CD1c-positive myeloid dendritic cell (primary cell): ENCODE measurements around the gene P4HA2.

Source experiments
- DNase-seq: peaks from one replicate; pipeline ENCODE4 v3.0.0-alpha.2; 2016; ENCODE audit errors: extremely low spot score

The P4HA2 gene

DNA sequence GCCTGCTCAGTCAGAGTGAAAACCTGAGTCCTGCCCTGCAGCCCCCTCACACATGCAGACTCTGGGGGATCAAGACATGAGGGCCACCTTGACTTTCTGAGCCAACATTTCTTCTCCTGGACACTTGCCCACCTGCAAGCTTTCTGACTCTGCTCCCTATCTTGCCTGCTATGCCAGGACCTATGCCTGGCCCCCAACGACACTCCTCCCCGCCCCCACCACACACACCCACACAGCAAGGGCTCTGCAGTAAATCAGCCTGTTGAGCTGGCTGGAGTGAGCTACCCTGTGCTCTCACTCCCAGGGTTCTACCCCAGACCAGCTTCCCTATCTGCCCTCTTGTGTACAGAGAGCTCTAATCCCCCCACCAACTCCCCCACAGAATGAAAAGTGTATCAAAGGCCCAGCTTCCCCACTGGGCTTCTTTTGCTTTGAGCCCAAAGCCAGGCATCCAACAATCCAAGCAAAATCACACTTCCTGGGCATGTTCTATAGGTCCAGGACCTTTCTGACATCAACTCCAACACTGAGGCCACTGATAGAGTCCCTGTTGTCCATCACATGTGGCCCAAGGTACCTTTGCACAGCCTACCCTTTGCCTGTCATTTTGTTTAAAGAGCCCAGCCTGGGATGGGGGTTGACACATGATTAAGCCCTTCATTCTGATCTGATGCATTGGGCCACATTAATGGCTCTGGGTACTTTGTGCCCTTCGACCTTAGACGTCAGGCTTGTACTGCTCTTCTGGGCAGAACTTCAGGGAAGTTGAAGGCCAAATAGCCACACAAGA, 37.1 kb upstream of the P4HA2 start:
- DNase-seq: no peak

- DNase-seq: no peak
These were observed 36.1 kb upstream of the P4HA2 start for GRCh38 chr5:132263548-132264261.

DNA sequence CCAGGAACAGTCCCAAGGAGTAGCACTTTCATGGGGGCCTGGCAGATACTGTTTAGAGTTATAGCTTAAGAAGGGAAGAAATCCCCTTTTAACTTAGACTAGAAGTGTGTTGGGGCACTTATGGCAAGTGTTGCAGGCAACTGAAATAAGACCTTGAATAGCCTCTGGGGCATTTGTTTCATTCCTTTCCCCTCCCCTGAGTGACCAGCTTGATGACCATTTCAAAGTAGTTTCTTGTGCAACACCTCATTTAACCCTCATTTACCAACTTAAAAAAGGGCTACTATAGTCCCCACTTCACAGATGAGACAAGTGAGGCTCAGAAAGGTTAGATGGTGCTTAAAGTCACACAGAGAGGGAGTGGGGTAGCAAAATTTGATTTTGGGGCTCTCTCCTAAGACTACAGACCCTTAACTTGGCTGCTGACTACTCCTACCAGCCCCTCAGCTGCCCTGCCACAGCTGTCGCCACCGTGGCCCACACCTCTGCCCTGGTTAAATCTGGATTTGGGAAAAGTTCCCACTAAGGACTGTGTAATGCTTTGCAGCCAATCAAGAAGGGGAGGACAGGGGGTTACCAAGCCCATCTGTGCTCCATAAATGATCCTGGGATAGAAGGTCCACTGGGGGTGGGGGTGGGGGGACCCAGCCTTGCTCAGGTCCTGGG, 35.4 kb upstream of the P4HA2 start:
- no peak for DNase-seq

DNA sequence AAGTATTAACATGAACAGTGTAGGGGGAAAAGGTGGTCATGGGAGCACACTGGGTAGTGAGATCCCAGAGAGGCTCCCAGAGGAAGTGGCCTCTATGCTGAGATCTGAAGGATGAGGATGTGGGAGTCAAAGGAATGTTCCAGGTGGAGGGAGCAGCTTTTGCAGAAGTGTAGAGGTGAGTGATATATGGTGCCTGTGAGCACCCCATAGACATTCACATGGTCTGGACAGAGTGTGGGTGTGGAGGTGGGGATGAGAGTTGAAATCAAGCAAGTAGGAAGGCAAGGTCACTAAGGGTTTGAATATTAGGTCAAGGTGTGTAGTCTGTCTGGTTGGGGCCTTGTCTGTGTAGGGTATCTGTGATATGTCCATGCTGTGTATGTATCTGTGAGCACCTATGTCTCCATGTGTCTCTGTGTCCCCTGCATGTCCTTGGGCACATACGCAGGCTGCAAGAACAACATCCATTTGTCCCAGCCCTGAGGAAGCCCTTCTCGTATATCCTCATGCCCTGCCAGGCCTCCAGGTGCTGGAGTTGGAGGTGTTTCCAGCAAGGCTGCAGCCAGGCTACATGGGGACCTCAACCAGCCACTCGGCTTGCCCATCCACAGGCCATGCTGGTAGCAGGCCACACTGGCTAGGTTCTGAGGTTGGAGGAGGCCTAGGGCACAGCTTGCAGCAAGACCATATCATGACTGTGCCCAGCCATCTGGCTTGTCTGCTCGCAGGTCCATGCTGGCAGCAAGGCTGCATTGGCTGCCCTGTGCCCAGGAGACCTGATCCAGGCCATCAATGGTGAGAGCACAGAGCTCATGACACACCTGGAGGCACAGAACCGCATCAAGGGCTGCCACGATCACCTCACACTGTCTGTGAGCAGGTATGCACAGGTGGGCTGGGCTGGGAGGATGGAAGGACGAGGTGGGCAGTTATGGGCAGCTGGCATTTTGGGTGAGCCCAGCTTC, 34.5 kb upstream of the P4HA2 start:
- DNase-seq: no peak

DNA sequence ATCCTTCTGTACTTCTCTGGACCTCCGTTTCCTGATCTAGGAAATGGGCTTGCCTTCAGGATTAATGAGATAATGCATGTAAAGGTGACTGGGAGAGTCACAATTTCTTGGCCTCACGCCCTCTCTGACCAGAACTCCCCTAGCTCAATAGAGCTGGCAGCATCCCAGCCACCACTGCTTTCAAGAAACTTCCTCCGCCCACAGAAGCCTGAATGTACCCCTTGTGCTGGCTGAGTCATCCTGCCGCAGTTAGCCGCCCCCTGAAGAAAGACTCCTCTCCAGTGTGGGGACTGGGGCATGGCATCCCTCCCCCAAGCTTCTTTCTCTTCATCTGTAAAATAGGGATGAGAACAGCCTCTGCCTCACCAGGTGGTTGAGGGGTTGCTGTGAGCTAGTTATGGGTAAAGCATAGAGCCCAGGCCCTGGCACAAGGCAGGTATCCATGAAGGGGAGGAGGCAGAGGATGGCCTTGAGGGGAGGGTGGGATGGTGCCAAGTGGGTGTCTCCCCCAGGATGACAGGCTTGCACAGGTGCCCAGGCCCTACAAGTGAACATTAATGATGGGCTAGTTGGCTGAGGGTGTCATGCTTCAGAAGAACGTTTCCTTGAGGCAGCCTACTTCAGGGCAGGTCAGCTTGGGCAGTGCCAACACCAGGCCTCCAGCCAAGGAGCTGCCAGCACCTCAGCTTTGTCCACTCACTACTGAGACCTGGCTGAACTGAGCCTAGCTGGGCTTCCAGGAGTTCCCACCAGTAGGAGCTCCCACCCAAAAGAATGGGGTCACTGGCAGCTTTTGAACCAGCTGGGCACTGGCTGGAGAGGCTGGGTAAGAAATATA, 33.3 kb upstream of the P4HA2 start:
- DNase-seq: peak; percentile 82

DNA sequence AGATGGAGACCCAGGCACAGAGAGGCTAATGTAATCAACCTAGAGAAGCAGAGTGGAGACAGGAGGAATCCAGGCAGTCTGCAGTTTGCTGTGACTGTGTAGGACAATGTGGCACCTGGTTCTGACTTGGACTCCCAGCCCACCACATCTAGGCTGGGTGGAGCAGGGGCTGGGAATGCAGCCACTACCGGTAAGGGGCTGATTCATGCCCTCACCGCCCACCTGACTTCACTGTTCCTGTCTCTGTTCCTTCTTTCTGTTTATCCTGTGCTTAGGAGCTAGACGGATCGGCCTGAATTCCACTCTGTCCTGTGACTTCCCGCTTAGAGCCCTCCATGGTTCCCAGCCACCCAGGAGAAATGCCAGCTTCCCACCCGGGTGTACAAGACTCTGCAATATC, 32.4 kb upstream of the P4HA2 start:
- peak; percentile 64 for DNase-seq

DNA sequence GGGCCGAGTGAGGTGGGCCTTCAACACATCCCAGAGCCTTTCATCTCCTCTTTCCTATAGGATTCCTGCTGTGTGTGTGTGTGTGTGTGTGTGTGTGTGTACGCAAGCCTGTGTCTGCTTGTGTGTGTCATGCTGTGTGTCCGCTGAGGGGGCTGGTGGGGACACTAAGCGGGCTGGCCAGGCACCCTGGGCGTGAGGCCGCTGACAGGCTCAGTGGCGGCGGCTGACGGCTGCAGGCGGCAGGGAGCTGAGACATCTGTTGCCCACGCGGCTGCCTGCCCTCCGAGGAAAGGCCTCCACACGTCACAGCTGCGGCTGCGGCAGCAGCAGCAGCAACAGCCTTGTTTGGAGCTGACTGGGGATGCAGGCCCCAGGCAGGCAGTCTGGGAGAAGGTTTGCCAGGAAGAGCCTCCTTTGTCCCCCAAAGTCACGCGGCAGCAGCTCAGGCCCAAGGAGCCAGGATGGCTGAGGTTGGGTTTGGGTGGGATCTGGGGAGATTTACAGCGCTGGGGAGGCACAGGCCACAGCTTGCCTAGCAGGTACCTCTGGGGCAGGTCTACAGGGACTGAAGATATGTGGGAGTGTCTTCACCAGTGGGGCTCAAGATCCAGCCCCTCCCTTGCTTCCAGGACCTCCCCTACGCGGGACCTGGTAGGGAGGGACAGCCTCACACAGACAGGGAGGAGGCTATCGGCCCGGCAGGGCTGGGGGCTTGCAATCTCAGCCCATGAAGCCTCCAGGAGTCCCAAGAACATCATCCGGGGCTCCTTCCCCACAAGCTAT, 31.6 kb upstream of the P4HA2 start:
- DNase-seq: no peak

GRCh38 chr5:132258102-132259068, 30.7 kb upstream of the P4HA2 start:
- DNase-seq: peak; percentile 79

DNA sequence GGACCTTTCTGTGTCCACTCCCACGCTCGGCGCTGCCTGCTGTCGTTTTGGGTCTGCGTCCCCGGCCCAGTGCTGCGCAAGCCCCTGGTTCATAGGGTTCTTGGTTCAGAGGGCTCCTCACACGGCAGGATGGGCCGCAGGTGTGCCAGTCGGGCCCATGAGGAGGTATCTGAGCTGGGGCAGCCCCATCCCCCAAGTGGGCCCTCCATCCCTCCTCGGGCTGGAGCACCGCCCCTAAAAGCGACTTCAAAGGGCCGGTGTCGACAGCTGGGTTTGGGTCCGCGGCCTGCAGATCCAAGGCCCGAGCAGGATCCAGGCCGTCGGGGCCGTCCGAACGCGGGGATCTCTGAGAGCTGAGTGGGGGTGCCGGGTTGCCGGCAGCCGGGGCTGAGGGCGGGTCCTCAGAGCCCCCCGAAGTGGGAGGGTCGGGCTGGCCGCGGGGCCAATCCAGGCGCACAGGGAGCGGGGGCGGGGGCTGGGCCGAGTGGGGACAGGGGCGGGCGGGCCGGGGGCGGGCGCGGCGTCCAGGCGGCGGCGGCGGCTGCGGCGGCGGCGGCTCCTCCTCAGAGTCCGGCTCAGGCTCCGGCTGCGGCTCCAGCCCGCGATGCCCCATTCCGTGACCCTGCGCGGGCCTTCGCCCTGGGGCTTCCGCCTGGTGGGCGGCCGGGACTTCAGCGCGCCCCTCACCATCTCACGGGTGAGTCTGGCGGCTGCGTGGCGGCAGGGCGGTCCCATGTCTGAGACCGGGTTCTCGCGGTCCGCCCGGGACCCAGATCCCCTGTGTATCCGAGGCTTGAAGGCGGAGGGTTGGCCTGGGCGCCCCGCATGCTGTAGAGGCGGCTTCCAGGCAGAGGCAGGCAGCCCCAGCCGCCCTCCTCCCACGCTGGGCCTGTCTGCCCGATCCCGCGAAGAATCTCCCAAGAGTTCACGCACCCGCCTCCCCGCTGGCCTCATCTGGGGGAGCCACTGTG, 29.8 kb upstream of the P4HA2 start, which contains the start of gene PDLIM4:
Gene PDLIM4, plus strand, starts transcription at position 566 of the 971 bp plus-strand sequence. Its CDS starts 39 bp downstream, at position 605.
- peak; percentile 26 for DNase-seq

DNA sequence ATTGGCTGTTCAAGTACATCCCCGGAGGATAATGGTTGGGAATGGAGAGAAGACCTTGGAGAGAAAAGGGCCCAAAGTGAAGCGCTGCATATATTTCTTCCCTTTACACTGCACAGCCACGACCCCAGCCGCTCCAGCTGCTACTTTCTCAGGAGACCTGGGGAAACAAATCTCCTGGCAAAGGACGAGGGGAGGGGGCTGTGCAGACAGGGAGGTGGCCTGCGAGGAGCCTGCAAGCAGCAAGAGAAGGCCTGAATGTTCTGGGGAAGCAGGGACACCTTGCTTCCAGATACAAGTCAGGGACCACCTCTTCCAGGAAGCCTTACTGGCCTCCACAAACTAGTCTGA, 29.1 kb upstream of the P4HA2 start:
- no peak for DNase-seq

DNA sequence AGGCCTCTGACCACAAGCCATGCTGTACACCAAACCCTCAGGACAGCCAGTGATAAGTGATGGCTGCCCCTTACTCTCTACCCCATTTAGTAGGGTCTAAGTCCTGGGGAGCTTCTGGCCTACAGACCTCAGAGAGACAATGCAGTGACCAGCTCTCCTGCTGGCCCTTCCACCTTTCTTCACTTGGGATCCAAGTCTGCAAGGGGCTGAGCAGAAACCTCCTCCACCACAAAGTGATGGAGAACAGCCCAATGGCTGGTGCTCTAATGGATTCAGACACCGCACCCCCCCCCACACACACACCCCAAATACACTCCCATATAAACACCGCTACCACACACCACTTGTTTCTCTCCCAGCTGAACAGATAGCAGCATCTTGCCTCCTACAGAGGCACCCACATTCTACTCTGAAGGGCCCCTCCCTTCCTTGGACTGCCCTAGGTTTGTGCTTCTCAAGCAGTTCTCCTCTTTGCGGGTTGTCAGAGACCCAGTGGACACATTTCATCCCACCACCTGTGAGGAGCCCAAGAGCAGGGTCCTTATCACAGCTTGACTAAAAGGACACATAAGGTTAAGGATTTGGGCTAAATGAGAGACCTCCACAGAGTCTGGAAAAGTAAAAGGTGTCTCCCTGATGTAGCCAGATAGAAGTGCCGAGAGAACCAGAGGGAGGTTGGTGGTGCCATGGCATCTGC, 28.6 kb upstream of the P4HA2 start:
- DNase-seq: no peak

DNA sequence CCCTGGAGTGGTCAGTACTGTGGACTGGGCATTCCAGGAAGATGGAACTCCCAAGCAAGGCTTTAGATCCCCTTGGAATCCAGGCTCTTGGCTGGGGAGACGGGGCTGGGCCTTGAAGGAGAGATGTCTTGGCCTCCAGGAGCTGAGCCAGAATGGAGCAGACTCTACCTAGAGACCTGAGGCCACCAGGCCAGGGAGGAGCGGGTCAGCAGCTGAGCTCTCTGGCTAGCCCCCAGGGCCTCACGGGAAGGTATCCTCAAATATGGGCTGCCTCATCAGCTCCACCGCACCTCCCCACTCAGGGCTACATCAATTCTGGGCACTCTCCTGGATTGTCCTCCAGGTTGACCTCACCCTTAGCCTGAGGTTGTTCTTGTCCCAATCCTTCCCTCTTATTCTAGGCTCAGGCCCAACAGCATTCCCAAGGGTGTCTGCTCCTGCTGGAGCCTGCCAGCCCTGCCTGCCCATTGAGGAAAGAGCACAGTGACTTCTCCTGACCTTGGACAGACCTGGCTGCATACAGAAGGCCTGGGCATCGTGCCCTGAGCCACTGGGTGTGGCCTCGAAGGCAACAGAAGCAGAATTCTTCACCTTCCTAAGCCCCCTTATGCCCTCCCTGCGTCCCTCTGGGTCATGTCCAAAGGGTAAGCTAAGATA, 26.8 kb upstream of the P4HA2 start:
- DNase-seq: no peak

- DNase-seq: no peak
These were observed 26.0 kb upstream of the P4HA2 start for GRCh38 chr5:132253452-132254320.

GRCh38 chr5:132253008-132253441, 25.4 kb upstream of the P4HA2 start:
- no peak for DNase-seq

GRCh38 chr5:132251220-132251725, 23.6 kb upstream of the P4HA2 start:
- peak; percentile 43 for DNase-seq
